ENCODE results near the gene PILRB.
"Not testable (repeated sequence)": the region's sequence is repeated elsewhere in the genome, so short reads cannot be mapped to it uniquely, and the experiment has no call there.

Gene PILRB

DNA sequence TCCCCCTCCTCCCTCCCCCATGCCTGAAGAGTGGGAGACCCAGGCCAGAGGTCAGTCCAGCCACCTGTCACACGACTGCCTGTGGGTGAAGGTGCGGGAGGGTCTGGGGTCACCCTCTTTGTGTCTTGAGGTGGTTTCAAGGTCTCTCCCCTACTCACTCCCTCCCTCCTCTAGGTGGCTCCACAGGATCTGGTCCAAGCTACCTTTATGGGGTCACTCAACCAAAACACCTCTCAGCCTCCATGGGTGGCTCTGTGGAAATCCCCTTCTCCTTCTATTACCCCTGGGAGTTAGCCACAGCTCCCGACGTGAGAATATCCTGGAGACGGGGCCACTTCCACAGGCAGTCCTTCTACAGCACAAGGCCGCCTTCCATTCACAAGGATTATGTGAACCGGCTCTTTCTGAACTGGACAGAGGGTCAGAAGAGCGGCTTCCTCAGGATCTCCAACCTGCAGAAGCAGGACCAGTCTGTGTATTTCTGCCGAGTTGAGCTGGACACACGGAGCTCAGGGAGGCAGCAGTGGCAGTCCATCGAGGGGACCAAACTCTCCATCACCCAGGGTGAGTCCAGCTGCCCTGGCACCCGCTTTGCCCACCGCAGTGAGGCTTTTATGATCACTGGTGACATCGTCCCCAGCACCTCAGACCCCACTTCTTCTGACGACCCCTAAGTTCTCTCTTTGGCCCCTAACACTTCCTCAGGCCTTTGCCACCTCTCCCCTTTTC lies 16.1 kb downstream of the PILRB start:
- DNase-seq (ENCODE audit: low spot score) = not testable (repeated sequence)

- DNase-seq (ENCODE audit: low spot score) = no peak
Observed at GRCh38 chr7:100374601-100375000, 16.7 kb downstream of the PILRB start.

- no peak for DNase-seq (ENCODE audit: low spot score)
Observed at GRCh38 chr7:100376066-100376465, 18.1 kb downstream of the PILRB start.

- DNase-seq (ENCODE audit: low spot score) = no peak
Observed at GRCh38 chr7:100378114-100378755, 20.3 kb downstream of the PILRB start.

DNA sequence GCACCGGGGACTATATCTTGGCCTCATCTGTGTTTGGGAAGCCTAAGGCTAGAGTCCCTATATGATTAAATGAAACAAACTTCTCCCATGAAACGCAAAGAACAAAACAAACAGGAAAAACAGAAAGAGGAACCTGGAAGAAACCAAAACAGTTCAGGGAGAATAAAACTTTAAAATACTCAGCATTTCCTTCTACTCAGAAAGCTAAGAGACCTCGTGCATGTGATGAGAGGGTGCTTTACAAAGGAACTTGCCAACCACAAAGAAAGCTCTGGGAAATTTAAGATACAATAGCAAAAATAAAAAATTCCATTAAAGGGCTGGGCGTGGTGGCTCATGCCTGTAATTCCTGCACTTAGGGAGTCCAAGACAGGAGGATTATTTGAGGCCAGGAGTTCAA lies 22.3 kb downstream of the PILRB start:
- no peak for DNase-seq (ENCODE audit: low spot score)

- DNase-seq (ENCODE audit: low spot score) = not testable (repeated sequence)
Observed at GRCh38 chr7:100381531-100382233, 23.8 kb downstream of the PILRB start.

DNA sequence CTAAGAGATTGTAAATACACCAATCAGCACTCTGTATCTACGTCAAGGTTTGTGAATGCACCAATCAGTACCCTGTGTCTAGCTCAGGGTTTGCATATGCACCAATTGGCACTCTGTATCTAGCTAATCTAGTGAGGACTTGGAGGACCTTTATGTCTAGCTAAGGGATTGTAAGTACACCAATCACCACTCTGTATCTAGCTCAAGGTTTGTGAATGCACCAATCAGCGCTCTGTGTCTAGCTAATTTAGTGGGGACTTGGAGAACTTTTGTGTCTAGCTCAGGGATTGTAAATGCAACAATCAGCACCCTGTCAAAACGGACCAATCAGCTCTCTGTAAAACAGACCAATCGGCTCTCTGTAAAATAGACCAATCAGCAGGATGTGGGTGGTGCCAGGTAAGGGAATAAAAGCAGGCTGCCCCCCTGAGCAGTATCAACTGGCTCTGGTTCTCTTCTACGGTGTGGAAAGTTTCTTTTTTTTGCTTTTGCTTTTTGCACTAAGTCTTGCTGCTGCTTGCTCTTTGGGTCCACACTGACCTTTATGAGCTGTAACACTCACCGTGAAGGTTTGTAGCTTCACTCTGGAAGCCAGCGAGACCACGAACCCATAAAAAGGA lies 24.4 kb downstream of the PILRB start:
- peak; percentile 56 for DNase-seq (ENCODE audit: low spot score)

DNA sequence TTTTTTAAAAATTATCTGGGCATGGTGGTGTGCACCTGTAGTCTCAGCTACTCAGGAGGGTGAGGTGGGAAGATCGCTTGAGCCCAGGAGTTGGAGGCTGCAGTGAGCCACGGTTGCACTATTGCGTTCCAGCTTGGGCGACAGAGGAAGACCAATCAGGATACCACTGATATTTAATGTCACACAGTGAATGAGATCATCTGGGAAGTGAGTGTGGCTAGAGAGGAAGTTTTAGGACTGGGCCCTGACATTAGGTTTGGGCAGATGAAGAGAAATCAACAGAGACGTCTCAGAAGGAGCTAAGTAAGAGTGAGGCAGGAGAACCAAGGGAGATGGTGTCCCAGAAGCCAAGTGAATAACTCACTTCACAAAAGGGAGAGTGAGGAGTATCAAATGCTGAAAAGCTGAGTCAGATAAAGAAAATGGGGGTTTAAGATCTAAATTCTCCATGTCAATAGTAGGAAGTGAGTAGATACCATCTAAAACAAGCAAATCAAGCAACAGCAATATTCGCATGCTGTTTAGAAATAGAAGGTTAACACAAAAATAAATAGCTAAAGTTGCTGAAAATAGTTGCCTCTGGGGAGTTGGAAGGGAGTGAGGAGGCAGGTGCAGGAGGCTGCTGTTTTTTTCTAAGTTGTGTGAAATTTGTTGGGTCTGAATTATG lies 26.8 kb downstream of the PILRB start:
- no peak for DNase-seq (ENCODE audit: low spot score)

DNA sequence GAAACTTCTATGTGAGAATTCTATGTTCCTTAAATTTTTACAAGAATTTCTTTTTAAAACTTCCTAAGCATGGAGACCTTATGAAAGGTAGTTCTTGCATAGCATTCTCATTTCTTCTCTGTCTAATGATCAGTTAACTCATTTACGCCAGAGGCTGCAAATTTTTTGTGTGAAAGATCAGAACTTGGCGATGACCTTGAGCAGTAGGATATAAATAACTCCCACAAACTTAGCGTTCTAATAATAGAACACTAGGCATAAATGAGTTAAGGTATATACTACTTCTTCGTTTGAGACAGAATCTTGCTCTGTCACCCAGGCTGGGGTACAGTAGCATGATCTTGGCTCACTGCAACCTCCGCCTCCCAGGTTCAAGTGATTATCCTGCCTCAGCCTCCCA lies 29.0 kb downstream of the PILRB start:
- no peak for DNase-seq (ENCODE audit: low spot score)

- DNase-seq (ENCODE audit: low spot score) = no peak
Observed at GRCh38 chr7:100387695-100388094, 29.8 kb downstream of the PILRB start.

GRCh38 chr7:100389437-100390088 lies 31.6 kb downstream of the PILRB start:
- DNase-seq (ENCODE audit: low spot score) = no peak

- DNase-seq (ENCODE audit: low spot score) = no peak
Observed at GRCh38 chr7:100390286-100391009, 32.5 kb downstream of the PILRB start.

DNA sequence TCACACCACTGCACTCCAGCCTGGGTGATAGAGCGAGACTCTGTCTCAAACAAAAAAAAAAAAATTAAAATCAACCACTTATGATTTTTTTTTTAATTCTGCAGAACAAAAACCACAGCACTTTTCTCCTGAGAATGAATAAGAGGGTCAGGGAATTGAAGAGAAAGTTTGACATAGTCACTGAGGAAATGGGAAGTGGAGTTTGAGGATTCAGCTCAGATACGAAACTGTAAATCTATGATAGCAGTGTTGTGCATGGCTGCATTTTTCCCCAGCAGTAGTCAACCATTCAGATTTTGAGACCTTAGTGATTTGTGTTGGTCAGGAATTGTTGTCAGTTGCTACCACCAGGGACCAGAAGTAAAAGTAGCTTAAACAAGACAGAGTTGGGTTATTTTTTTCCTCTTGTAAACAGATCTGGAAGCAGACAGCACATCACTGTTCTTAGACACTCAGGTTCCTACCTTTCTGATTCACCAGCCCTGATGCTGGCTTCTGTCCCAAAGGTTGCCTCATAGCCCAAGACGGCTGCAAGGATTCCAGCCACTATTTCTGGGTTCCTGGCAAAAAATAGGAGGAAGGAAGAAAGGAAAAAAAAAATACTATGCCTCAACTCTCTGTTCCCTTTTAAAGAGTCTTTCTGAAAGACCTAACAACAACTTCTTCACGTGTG lies 35.5 kb downstream of the PILRB start:
- no peak for DNase-seq (ENCODE audit: low spot score)

DNA sequence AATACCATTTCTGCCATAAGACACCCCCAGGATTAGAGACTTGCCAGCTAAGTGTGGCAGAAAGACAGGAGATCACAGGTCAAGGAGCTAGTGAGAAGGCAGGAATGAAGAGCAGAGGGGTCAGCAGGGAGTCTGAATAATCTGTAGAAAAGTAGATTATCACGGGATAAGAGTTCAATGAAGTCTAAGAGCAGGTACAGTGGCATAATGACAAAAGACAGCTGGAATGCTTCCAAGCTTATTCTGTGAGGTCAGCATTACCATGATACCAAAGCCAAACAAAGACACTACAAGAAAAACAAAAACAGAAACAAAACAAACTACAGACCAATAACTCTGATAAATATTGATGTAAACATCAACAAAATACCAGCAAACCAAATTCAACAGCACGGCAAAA lies 36.2 kb downstream of the PILRB start:
- DNase-seq (ENCODE audit: low spot score) = no peak

GRCh38 chr7:100396421-100396982 lies 38.6 kb downstream of the PILRB start:
- DNase-seq (ENCODE audit: low spot score) = no peak

DNA sequence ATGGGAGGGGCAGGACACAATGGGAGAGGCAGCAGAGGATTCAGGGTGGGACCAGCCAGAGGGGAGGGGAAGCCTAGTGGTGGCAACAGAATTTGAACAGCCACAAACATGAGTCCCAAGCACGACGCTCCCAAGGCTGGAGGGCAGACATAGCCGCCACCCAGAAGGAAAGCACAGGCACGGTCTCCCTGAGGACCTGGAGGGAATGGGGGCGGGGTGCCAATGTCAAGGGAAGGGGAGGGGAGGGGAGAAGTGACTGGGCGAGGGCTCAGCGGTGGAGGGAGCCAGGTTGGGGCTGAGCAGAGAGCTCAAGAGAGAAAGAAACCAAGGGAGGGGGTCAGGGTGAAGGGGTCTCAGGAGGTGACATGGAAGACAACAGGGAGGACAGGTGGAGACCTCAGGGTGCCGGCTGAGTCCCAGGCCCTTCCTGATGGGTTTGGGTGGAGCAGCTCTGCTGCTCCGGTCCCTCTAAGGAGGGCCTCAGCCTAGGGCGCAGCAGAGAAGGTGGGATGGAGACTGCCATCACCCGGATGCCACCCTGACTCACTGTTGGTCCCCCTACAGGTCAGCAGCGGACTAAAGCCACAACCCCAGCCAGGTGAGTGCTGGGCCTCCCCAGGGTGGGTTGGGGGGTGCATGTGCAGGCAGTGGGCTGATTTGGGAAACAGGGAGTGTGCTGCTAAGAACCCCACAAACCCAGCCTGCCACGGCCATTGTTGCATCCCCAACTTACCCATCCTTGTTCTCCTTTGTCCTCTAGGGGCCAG lies 39.6 kb downstream of the PILRB start:
- DNase-seq (ENCODE audit: low spot score) = no peak

DNA sequence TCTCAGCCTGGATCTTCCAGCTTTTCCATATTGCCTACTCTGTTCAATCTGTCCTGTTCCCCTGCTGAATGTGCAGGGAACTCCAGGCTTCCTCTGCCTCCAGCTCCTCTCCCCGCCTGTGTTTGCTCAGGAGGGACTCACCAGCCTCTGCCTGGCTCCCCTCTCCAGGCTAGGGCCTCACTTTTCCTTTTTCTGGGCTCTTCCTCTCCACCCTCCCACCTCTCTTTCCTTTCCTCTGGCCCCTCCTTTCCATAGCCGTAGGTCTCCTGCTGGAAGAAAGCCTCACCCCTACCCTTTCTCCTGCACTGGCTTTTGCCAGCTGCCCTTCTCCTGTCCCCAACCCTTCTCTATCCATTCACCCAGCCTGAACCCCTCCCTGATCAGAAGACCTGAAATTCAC lies 40.3 kb downstream of the PILRB start:
- no peak for DNase-seq (ENCODE audit: low spot score)

DNA sequence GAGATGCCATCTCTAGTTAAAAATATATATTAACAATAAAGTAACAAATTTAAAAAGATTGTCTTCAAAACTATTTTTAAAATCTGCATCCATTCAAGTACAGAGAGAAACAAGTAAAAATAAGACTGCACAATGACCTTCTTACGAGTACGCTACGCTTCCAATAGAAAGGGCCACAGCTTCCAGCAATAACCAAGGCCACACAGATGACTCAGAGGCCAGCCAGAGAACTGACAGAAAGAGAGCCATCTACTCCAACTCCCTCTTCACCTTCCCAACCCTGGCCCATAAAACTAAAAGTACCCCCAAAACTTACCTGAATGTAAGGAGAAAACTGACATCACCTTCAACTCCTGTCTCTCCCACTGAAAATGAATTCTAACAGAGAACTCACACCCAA lies 42.1 kb downstream of the PILRB start:
- no peak for DNase-seq (ENCODE audit: low spot score)

DNA sequence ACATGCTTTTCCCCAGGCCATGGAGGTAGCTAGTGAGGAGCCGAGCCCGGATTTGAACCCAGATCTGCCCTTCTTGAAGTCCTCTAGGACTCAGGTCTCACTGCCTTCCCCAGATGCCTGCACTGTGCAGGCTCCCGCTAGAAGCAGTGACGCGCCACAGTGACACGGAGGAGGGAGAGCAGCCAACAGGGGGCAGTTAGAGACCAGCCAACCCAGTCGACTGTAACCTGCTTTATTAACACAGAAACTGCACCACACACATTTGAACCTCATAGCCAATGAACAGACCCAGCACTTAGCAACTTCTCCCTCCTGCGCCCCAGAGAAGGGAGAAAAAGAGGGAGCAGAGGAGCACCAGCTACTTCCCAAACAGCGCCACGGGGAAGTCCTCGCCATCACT lies 42.7 kb downstream of the PILRB start:
- DNase-seq (ENCODE audit: low spot score) = peak; percentile 60
